ENCODE data around the gene UPF3A. TPM values are rescaled to one million over a fixed set of nuclear protein-coding genes. Genes with fewer than 3 reads are reported as not detected.

Gene UPF3A
- total RNA-seq, 6 experiments from 2014 or later, result 10.6 to 24.3 (median 14.8) TPM

DNA sequence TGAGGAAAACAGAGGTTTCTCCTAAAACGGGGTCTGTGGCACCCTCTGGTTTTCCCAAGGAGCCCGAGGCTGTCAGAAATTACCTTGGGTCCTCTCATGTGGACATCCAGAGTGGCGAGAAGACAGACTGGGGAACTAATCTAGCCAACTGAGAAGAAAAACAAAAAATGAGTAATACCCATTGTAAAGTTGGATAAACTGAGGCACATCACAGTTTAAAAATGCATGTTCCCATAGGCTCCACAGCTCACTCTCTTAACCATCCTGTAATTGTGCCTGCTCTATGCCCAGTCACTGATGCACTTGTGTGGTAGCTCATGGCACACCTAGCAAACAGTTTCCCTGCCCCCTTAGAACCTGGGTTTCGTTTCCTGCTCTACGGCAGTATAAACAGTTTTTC is 15.2 kb upstream of the UPF3A start:
- H3K4me3 ChIP-seq, result no peak overlapping the region
- peaks cover 0 to 75% (median 36%) of the 10 kb centered on the region in 4 donors for H3K36me3 ChIP-seq
- DNase-seq (no peak), ATAC-seq (no peak)
- no peaks in the 10 kb centered on the region for H3K27me3 ChIP-seq
- intact Hi-C loops (cut with DNase I), result no loop called here
- 90% methylated on average over 5 of the region's 5 CpGs for WGBS (ENCODE audit: insufficient coverage, low coverage, low lambda C conversion rate, missing lambda C conversion rate)
- H3K4me1 ChIP-seq, result no peaks in the 10 kb centered on the region
- no peak overlapping the region for H3K27ac ChIP-seq
- H3K9me3 ChIP-seq, result no peaks in the 10 kb centered on the region
- no peak for TF ChIP-seq POLR2A (IDR thresholded peaks at IDR 0.05)
- TF ChIP-seq, protein P1, sequence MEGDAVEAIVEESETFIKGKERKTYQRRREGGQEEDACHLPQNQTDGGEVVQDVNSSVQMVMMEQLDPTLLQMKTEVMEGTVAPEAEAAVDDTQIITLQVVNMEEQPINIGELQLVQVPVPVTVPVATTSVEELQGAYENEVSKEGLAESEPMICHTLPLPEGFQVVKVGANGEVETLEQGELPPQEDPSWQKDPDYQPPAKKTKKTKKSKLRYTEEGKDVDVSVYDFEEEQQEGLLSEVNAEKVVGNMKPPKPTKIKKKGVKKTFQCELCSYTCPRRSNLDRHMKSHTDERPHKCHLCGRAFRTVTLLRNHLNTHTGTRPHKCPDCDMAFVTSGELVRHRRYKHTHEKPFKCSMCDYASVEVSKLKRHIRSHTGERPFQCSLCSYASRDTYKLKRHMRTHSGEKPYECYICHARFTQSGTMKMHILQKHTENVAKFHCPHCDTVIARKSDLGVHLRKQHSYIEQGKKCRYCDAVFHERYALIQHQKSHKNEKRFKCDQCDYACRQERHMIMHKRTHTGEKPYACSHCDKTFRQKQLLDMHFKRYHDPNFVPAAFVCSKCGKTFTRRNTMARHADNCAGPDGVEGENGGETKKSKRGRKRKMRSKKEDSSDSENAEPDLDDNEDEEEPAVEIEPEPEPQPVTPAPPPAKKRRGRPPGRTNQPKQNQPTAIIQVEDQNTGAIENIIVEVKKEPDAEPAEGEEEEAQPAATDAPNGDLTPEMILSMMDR (IDR thresholded peaks at IDR 0.05), result no peak

DNA sequence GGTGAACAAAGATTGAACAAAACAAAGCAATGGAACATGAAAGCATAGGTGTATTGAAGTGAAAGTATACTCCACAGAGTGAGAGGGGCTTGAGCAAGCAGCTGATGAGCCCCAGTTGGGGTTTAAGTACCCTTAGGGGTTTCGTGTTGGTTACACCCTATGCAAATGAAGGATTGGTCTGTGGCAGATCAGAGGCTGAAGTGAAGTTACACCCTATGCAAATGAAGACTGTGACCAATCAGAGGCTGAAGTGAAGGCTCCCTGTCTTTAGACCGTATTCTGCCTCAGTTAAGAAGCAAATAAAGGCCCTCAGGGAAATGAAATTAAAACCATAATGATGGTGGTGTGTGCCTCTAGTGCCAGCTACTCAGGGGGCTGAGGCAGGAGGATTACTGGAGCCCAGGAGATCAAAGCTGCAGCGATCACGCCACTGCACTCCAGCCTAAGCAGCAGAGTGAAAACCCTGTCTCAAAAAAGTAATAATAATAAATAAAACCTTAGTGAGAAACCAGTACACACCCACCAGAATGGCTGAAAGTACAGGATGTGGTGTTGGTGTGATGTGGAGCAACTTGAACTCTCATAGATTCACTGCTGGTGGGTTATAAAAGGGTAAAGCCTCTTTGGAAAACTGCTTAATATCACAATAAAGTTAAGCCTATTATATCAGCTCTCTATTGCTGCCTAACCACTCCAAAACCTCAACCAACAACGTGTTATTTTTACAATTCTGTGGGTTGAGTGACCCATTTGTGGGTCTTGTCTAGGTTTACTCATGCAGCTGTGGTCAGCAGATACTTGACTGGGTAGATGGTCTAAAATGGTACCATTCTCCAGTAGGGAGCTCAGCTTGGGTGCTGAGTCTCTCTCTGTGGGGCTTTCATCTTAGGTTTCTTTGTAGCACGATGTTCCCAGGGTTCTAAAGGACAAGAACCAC is 12.8 kb upstream of the UPF3A start:
- Histone ChIP-seq H3K27me3 (no peaks in the 10 kb centered on the region), H3K9me3 (no peaks in the 10 kb centered on the region), H3K4me3 (no peak overlapping the region), H3K27ac (no peak overlapping the region), H3K4me1 (no peaks in the 10 kb centered on the region), H3K36me3 (peaks cover 0 to 76% (median 36%) of the 10 kb centered on the region in 4 donors)
- no peak for DNase-seq
- 78% methylated on average over 6 of the region's 6 CpGs for WGBS (ENCODE audit: insufficient coverage, low coverage, low lambda C conversion rate, missing lambda C conversion rate)
- ATAC-seq, result no peak
- TF ChIP-seq POLR2A (IDR thresholded peaks at IDR 0.05), result no peak
- TF ChIP-seq, protein P1 (IDR thresholded peaks at IDR 0.05), result no peak
- intact Hi-C loops (cut with DNase I), result no loop called here

DNA sequence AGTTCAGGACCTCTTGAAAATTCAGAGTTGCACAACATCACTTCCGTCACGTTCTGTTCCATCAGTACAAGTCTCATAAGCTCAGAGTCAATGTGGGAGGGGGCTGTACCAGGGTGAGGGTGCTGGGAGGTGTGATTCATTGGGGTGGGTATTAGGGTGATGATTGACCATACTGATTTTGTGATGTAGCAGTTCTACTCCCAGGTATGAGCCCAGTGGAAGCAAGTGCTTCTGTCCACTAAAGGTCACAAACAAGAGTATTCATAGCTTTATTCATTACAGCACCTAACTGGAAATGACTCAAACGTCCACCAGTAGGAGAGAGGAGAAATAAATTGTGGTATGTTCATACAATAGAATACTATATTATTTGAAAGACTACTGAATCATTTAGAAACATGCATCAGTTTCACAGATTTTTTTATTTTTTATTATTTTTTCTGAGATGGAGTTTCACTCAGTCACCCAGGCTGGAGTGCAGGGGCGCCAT is 12.1 kb upstream of the UPF3A start:
- Histone ChIP-seq H3K27ac (no peak overlapping the region), H3K4me1 (no peaks in the 10 kb centered on the region), H3K4me3 (no peak overlapping the region), H3K9me3 (no peaks in the 10 kb centered on the region), H3K36me3 (peaks cover 0 to 75% (median 33%) of the 10 kb centered on the region in 4 donors), H3K27me3 (no peaks in the 10 kb centered on the region)
- intact Hi-C loops (cut with DNase I), result no loop called here
- ATAC-seq, result no peak
- no peak for TF ChIP-seq POLR2A (IDR thresholded peaks at IDR 0.05)
- TF ChIP-seq, protein P1 (IDR thresholded peaks at IDR 0.05), result no peak
- no peak for DNase-seq
- WGBS (ENCODE audit: insufficient coverage, low coverage, low lambda C conversion rate, missing lambda C conversion rate), result 69% methylated on average over 4 of the region's 4 CpGs

DNA sequence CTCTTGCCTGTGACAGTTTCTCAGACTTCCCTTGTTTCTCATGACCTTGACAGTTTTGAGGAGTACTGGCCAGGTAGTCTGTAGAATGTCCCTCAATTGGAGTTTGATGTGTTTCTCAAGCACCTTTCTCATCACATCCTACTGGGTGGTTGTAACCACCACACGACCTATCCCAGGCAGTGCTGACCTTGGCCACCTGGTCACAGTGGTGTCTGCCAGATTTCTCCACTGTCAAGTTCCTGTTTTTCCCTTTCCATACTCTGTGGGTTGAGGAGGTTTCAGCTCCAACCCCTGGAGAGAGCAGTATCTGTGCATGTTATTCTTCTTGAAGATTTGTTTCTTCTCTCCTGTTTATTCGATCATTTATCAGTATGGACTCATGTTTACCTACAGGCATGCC is 8.4 kb upstream of the UPF3A start:
- Histone ChIP-seq H3K9me3 (no peaks in the 10 kb centered on the region), H3K36me3 (peaks cover 0 to 48% (median 18%) of the 10 kb centered on the region in 4 donors), H3K4me3 (no peak overlapping the region), H3K4me1 (no peaks in the 10 kb centered on the region), H3K27me3 (no peaks in the 10 kb centered on the region), H3K27ac (no peak overlapping the region)
- ATAC-seq (peak in 3 of 4 donors; percentile 38 to 59 (median 44)), DNase-seq (no peak)
- intact Hi-C loops (cut with DNase I), result no loop called here
- TF ChIP-seq, protein P1 (IDR thresholded peaks at IDR 0.05), result no peak
- TF ChIP-seq POLR2A (IDR thresholded peaks at IDR 0.05), result no peak
- 46% methylated on average over 2 of the region's 2 CpGs for WGBS (ENCODE audit: insufficient coverage, low coverage, low lambda C conversion rate, missing lambda C conversion rate)

Data from right lobe of liver (tissue), 6 donors.